Measurements from ENCODE around the gene CD58.

GRCh38 chr1:116574581-116575291 lies 3.9 kb upstream of the CD58 start:
- TF ChIP-seq EZH2 (IDR thresholded peaks at IDR 0.05; ENCODE audit: borderline replicate concordance, low read depth, low read length) = no peak
- TF ChIP-seq ZNF263 (CRISPR knock-in tag; IDR thresholded peaks at IDR 0.05; ENCODE audit: borderline replicate concordance) = no peak
- TF ChIP-seq CCNT2 (IDR thresholded peaks at IDR 0.05; ENCODE audit: borderline replicate concordance, extremely low read depth, insufficient read length, low read depth, low read length) = no peak
